NCI-H446 (cell line): ENCODE data around the gene LRRK2.
"Not testable (repeated sequence)": the region's sequence is repeated elsewhere in the genome, so short reads cannot be mapped to it uniquely, and the experiment has no call there.

ENCODE experiments used
- DNase-seq, 2 experiments: peaks; one replicate each; lab custom pipeline; 2025; lab: John Stamatoyannopoulos, UW

The LRRK2 gene

GRCh38 chr12:40248585-40249297 lies 23.9 kb downstream of the LRRK2 start:
- DNase-seq: peak in 1 of 2 experiments; percentile 13

DNA sequence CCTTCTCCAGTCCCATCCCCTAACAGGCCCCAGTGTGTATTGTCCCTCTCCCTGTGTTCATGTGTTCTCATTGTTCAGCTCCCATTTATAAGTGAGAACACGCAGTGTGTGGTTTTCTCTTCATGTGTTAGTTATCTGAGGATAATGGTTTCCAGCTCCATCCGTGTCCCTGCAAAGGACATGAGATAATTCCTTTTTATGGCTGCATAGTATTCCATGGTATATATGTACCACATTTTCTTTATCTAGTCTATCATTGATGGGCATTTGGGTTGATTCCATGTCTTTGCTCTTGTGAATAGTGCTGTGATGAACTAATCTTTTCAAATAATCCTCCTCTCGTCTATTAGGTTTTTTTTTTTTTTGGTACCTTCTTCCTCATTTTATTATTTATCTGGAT lies 25.9 kb downstream of the LRRK2 start:
- not testable (repeated sequence) for DNase-seq

DNA sequence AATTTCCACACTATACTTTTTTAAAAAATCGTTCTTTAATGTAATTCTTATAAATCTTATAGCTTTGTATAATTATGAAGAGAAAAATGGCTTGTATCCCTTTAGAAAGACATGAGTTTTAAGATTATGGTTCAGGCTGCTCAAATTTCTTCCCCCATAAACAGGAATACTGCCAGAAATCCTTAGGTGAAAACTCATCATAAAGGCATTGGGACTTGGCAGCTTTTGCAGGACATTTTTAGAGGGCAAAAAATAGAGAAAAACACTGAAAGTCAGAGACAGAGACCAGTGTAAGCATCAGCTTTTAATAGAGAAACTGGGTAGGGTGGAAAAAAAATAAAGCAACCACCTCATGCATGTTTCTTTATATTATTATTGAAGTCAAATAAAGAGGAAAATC lies 29.1 kb downstream of the LRRK2 start:
- DNase-seq: peak in 1 of 2 experiments; percentile 59

DNA sequence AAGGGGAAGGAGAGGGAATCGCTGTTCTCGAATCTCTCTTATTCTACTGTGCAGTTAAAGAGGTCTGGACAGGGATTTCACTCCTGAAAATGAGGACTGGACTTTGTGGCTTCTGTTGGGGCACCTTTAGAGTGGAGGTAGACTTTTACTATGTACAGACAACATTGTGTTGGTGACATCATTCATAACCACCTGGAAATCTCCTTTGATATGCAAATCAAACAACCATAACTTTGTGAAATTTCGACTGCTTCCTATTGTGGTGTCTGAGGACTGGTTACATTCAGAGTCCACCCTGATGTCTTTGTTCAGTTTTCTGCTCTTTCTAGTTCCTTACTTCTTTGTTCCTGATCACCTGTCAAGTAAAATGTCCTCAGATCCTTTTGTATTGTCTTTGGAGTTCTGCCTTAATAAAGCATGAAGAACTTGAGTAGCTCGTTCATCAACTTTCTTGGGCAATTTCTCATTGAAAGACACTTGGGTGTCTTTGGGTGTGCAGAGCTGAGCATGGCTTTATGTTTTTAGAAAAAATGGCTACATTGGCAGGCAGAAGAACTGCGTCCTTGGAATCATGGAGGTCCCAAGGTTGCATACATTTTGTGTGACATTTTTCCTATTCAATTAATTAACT lies 29.8 kb downstream of the LRRK2 start:
- no peak for DNase-seq

GRCh38 chr12:40258371-40258770 lies 33.6 kb downstream of the LRRK2 start:
- DNase-seq: no peak

DNA sequence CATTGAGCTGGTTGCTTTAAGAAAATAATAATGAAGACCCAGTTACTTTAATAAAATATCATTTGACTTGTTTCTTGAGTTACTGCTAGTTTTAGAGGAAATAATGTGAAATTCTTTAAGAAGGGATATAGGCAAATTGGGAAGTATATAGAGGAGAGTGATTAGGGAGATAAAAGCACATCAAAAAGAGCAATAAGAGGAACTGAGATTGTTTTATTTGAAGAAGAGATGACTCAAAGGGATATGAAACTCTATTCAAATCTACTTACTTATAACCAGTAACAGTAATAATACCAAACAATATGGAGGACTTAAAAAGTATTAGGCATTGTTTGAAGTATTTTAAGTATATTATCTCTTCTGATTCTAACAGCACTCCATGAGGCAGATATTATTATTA lies 37.1 kb downstream of the LRRK2 start:
- DNase-seq: no peak

GRCh38 chr12:40262657-40263056 lies 37.9 kb downstream of the LRRK2 start:
- no peak for DNase-seq

GRCh38 chr12:40263616-40264409 lies 39.0 kb downstream of the LRRK2 start:
- DNase-seq: no peak

DNA sequence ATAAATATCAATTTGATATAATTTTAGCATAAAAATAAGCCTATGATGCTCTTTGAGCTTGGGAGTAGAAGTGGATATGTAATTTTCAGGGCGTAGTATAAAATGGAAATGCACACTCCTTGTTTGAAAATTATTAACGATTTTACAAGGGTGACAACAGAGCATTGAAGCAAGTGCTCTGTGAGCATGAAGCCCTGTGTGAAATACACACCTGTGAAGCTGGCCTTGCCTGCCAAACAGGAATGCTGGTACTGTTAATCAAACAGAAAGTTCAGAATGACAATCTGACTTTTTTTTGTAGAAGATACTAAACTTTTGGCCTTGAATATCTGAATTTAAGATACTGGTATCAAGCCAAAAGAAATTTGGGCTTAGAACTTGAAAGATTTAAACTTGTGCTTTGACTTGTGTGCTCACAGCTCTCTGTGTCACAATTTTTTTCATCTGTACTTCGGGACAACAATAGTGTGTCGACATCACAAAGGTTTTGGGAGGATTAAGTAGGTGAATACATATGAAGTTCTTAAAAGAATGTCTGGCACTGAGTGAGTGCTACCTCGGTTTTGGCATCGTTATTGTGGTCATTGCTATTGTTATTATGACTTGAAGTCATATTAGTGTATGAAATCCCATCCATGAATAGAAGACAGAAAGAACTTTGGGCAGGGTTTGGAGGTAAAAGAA lies 47.3 kb downstream of the LRRK2 start:
- no peak for DNase-seq

DNA sequence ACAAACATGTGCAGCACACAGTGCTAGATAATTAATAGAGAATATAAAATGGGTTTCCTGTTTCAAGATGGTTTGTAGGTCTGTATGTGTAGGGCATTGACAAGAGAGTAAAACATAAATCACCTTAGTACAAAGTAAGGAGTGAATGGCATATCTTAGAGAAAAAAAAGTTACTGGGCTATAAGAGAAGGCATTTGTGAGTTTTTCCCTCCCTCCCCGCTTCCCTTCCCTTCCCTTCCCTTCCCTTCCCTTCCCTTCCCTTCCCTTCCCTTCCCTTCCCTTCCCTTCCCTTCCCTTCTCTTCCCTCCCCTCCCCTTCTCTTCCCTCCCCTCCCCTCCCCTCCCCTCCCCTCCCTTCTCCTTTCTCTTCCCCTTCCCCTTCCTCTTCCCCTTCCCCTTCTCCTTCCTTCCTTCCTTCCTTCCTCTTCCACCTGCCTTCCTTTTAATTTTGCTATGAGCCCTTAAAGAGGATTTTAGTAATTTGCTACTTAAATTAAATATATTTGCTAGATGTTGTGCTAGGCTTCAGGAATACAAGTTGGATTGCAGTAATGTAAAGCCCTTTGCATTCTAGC lies 57.1 kb downstream of the LRRK2 start:
- DNase-seq: no peak

GRCh38 chr12:40286583-40286982 lies 61.8 kb downstream of the LRRK2 start:
- no peak for DNase-seq

- DNase-seq: no peak
These were observed 62.7 kb downstream of the LRRK2 start for GRCh38 chr12:40287369-40287975.

DNA sequence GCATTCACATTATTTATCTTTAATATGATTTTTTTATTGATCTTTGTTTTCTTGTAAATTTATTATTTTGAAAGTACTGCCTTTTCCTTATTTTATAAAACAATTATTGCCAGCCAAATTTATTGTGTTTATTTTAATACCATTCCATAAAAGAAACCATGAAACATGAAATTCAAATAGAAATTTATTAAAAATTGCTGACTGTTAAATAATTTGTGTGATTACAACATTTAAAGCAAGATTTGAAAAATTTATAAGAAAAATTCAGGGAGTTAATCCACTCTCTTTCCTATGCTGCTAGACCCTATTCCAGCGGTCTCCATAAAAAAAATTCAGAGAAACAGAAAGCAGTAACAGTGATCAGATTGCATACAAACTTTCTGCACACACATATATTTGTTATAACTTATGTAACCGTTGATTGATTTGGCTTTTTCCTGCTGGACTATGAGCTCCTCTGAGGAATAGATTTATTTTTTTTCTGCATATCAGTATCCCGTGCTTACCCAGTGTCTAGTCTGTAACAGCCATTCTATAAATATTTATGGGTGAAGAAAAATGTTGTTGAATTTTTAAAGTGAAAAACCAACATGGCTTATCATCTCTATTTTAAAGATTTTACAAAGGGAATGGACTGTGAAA lies 68.1 kb downstream of the LRRK2 start:
- DNase-seq: no peak

- DNase-seq: no peak
These were observed 73.5 kb downstream of the LRRK2 start for GRCh38 chr12:40298341-40298740.

DNA sequence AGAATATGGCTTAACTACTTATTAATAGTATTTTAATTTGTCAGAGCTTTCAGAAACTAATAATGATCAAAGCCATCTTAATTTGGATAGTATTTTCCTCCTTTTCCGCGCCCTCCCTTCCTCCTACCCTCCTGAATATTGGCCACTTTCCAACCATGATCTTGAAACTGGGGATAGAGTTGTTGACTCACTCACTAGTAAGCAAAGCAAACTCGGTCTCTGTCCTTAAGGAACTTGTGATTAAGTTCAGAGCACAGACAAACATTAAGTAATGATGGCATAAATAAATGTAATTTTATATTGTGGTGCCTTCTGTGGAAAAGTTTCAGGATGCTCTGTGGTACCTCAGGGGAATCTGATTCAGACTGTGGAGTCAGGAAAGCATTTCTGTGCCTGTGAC lies 75.7 kb downstream of the LRRK2 start:
- DNase-seq: no peak

DNA sequence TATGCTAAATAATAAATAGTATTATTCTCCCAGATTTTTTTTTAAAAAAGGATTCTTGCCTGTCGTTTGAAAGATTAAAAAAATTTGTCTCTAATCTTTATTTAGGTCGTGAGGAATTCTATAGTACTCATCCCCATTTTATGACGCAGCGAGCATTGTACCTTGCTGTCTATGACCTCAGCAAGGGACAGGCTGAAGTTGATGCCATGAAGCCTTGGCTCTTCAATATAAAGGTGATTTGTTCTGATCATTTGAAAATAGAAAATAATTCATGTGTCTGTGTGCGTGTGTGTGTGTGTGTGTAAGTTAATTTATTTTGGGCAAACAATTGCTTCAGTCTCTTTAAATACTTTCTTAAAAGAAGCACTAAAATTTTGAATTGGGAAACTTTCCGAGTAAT lies 84.2 kb downstream of the LRRK2 start:
- DNase-seq: no peak

GRCh38 chr12:40310211-40310610 lies 85.4 kb downstream of the LRRK2 start:
- DNase-seq: no peak

GRCh38 chr12:40312196-40312595 lies 87.4 kb downstream of the LRRK2 start:
- DNase-seq: no peak

GRCh38 chr12:40312982-40313576 lies 88.3 kb downstream of the LRRK2 start:
- DNase-seq: peak in 1 of 2 experiments; percentile 9

- no peak for DNase-seq
These were observed 89.1 kb downstream of the LRRK2 start for GRCh38 chr12:40313928-40314327.

DNA sequence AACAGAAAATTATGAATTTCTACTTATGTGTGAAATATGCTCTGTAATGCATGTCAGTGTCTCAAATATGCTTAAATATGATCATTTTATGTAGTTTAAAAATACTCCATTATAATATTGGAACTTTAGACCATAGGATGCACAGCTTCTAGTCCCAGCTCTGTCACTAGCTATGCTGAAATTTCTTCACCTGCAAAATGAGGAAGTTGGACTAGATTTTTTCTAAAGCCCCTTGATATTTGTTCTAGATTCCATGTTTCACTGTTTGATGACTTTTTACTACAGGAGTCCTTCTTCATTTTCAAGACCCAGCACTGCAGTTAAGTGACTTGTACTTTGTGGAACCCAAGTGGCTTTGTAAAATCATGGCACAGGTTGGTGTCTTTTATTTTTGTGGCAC lies 90.1 kb downstream of the LRRK2 start:
- DNase-seq: no peak
